NCI-H345 treated with DMSO at 0.1 percent for 48 hours (cell line): ENCODE results near the gene MDH2.
"Not testable (repeated sequence)": the region's sequence is repeated elsewhere in the genome, so short reads cannot be mapped to it uniquely, and the experiment has no call there.

Source experiments
- DNase-seq: peaks from one replicate; lab custom pipeline; 2025; ENCODE audit not compliant: unreplicated experiment; lab: John Stamatoyannopoulos, UW

Gene MDH2

DNA sequence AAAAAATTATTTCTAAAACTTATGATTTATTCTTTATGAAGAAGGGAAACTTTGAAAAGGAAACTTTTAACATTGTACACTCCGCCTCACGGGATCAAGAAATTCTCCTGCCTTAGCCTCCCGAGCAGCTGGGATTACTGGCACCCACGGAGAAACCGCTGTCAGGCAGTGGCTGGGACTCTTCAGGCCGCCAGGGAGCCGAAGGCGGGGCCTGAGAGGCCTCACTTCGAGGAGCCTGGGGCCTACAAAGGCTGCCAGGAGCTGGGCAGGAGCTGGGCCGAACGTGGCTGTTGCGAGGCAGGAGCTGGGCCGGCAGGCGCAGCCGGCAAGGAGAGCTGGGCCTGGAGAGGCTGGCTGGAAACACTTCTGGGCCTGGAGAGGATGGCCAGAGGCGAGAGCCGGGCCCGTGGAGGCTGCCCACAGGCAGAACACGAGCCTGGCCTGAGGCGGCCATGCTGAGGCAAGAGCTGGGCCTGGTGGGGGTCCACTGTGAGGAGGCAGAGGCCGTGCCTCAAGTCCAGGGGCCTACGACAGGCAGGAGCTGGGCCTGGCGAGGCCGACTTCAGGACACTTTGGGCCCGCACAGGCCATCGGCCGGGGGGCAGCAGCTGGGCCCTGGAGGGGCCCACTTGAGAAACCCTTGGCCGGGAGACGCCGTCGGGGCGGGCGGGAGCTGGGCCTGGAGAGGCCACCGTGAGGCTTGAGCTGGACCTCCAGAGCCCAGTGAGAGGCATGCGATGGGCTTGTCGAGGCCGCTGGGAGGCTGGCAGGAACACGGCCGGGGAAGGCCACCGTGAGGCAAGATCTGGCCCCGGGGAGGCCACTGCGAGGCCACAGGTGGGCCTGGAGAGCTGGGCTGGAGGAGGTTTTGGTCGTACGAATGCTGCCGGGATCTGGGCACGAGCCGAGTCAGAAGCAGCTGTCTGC is 23.7 kb downstream of the MDH2 start:
- DNase-seq: no peak

DNA sequence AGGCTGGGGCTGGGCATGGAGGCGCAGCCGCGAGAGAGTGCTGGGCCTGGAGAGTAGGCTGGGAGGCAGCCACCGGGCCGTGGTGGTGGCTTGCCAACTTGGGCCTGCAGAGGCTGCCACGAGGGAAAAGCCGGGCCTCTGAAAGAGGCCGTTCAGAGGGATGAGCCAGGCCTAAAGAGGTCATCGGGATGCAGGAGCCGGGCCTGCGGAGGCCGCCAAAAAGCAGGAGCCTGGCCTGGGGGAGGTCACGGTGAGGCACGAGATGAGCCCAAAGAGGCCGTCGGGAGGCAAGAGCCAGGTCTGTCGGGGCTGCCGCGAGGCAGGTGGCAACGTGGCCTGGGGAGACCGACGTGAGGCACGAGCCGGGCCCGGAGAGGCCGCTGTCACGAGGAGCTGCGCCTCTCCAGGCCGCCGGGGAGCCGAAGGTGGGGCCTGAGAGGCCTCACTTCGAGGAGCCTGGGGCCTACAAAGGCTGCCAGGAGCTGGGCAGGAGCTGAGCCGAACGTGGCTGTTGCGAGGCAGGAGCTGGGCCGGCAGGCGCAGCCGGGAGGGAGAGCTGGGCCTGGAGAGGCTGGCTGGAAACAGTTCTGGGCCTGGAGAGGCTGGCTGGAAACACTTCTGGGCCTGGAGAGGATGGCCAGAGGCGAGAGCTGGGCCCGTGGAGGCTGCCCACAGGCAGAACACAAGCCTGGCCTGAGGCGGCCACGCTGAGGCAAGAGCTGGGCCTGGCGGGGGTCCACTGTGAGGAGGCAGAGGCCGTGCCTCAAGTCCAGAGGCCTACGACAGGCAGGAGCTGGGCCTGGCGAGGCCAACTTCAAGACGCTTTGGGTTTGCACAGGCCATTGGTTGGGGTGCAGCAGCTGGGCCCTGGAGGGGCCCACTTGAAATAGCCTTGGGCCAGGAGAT is 24.6 kb downstream of the MDH2 start:
- DNase-seq: no peak

GRCh38 chr7:76073335-76073990 is 25.6 kb downstream of the MDH2 start:
- DNase-seq: no peak

DNA sequence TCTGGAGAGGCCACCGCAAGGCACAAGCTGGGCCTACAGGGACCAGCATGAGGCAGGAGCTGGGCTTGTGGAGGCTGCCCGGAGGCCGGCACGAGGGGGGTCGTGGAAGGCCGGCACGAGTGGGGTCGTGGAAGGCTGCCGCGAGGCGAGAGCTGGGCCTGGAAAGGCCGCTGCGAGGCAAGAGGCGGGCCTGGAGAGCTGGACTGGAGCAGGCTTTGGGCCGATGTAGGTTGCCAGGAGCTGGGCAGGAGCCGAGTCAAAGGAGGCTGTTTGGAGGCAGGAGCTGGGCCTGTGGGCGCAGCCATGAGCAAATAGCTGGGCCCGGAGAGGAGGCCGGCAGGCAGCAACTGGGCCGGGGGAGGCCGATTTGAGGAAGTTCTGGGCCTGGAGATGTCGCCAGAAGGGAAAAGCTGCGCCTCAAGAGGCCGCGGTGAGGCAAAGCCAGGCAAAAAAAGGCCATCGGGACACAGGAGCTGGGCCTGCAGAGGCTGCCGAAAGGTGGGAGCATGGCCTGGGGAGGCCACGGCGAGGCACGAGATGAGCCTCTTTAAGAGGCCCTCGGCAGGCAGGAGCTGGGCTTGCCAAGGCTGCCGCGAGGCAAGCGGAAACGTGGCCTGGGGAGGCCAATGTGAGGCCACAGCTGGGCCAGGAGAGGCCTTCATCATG is 26.5 kb downstream of the MDH2 start:
- no peak for DNase-seq

GRCh38 chr7:76074972-76075370 is 27.1 kb downstream of the MDH2 start:
- no peak for DNase-seq

GRCh38 chr7:76076995-76077394 is 29.1 kb downstream of the MDH2 start:
- DNase-seq: no peak

DNA sequence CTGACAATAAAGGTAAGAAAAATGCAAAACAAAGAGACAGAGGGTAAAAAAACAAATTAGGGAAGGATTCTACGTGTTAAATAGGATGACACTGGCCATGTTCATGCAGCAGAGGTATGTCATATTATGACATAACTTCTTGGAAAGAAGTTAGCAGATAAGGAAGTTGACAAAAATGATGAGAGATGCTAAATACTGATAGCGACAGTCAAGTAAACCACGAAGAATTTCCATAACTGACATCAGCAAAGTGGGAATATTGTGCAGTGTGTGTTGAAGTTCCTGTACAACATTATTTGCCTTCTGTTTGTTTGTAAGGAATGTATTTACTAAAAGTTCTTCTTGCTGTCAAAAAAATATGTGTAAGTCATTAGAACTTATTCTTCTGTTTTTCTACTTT is 29.5 kb downstream of the MDH2 start:
- DNase-seq: no peak

- DNase-seq: no peak
Measured at GRCh38 chr7:76080204-76080603, 32.3 kb downstream of the MDH2 start.

DNA sequence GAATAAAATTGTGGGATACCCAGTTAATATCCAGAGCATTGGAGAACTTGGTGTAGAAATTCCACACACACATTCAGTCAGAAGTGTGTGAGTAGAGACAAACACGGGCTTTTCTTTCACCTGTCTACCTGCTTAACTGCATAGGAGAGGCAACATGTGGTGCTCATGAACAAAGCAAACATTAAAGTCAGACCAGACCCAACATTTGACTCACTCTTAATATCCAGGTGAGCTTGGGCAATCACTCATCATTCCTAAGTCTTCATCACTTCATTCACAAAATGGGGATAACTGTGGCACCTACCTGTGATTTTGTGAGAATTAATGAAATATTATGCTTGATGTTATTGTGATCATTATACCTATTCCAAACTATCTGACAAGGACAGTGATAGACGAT is 36.2 kb downstream of the MDH2 start:
- not testable (repeated sequence) for DNase-seq

GRCh38 chr7:76086070-76086469 is 38.2 kb downstream of the MDH2 start:
- DNase-seq: no peak

DNA sequence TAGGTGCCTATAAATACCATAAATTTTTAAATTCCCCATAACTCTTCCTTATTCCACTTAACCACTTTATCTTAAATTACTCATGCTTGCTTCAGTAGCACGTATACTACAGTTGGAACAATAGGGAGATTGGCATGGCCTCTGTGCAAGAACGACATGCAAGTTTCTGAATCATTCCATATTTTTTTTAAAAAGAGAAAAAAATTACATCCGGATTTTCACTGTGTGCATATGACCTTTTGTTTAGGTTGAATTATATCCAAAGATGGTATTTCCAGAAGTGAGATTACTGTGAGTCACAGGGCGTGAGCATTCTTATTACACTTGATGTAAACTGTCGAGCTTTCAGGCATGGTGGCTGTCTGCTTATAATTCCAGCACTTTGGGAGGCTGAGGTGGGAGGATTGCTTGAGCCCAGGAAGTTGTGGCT is 39.5 kb downstream of the MDH2 start:
- DNase-seq: not testable (repeated sequence)

DNA sequence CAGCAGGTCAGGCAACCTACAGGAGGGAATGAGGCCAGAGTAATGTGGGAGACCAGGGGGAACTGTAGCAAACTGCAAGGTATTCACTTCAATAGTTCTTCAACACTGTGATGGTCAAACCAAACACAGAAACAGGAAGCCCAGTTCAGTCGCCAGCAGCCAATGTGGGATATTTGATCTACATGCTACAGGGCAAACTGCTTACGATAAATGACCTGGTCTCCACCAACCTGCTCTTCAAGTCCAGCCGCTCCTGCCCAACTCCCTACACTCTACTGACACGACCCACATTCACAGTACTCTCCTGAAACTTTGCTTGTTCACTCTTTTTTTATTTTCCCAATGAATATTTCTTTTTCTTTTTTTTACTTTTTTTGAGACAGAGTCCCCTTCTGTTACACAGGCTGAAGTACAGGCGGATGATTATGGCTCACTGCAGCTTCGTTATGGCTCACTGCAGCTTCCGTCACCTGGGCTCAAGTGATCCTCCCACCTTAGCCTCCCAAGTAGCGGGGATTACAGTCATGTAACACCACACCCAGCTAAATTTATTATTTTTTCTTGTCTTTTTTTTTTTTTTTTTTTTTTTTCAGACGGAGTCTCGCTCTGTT is 42.1 kb downstream of the MDH2 start:
- no peak for DNase-seq

- DNase-seq: no peak
Measured at GRCh38 chr7:76091506-76091905, 43.6 kb downstream of the MDH2 start.

GRCh38 chr7:76093531-76093930 is 45.6 kb downstream of the MDH2 start:
- DNase-seq: not testable (repeated sequence)

- DNase-seq: not testable (repeated sequence)
Measured at GRCh38 chr7:76094326-76094725, 46.4 kb downstream of the MDH2 start.

GRCh38 chr7:76095908-76096307 is 48.0 kb downstream of the MDH2 start:
- DNase-seq: no peak

GRCh38 chr7:76101693-76102437 is 54.0 kb downstream of the MDH2 start:
- DNase-seq: not testable (repeated sequence)

DNA sequence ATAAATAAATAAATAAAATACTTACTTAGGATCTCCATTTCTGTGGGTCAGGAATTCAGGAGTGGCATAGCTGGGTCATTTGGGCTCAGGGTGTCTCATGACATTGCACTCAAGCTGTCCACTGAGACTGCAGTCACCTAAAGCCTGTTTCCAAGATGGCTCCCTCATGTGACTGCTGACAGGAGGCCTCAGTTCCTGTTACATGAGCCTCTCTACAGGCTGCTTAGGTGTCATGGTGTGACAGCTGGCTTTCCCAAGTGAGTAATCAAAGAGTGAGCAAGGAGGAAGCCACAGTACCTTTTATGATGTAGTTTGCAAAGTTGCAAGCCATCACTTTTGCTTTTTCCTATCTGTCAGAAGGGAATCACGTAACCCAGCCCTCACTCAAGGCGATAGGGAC is 55.9 kb downstream of the MDH2 start:
- not testable (repeated sequence) for DNase-seq

- DNase-seq: not testable (repeated sequence)
Measured at GRCh38 chr7:76106130-76106529, 58.2 kb downstream of the MDH2 start.

DNA sequence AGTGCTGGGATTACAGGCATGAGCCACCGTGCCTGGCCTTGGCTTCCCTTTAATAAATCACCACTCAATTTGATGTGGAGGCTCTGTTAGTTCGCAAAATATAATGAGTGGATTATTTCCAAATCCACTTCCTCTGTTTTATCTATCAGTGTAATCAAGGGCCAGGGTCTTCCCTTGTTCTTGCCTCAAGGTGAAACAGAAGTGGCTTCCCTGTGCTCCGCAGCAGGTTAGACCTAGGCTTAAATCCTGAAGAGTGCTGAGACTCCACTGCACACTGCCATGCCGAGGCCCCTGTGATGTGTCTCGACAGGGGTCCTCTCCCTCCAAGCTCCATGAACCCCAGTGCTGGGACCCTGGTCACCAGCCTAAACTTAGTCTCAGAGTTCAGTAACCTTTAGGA is 59.0 kb downstream of the MDH2 start:
- no peak for DNase-seq
